ENCODE results near the gene PLA2G4A.

DNA sequence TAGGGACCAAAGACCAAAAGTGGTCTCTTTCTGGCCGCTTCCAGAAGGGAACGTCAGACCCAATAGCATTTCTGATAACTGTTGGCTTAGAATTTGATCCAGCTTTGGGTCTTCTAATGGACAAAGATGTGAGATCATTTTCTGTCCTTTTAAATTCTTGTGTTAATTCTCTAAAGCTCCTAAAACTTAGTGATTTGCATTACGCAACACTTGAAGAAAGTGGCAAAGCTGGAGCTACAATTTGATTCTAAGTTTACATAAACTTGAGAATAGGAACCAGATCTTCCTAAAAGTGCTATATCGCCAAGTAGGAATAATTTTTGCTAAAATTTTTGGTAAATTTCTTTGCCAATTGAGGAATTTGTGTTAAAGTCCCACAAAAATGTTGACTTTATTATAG, 21.6 kb upstream of the PLA2G4A start:
- TF ChIP-seq, protein P1, sequence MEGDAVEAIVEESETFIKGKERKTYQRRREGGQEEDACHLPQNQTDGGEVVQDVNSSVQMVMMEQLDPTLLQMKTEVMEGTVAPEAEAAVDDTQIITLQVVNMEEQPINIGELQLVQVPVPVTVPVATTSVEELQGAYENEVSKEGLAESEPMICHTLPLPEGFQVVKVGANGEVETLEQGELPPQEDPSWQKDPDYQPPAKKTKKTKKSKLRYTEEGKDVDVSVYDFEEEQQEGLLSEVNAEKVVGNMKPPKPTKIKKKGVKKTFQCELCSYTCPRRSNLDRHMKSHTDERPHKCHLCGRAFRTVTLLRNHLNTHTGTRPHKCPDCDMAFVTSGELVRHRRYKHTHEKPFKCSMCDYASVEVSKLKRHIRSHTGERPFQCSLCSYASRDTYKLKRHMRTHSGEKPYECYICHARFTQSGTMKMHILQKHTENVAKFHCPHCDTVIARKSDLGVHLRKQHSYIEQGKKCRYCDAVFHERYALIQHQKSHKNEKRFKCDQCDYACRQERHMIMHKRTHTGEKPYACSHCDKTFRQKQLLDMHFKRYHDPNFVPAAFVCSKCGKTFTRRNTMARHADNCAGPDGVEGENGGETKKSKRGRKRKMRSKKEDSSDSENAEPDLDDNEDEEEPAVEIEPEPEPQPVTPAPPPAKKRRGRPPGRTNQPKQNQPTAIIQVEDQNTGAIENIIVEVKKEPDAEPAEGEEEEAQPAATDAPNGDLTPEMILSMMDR (conservative IDR thresholded peaks at IDR 0.05; ENCODE audit: low read length): no peak
- TF ChIP-seq EZH2phosphoT487 (IDR thresholded peaks at IDR 0.05; ENCODE audit: borderline replicate concordance): no peak

Data from Loucy (cell line).